Measurements from ENCODE around the gene DUS3L. TPM values are rescaled to one million over a fixed set of nuclear protein-coding genes. Genes with fewer than 3 reads are reported as not detected.

The DUS3L gene
- total RNA-seq, 1 experiment from 2014 or later, result 39.3 TPM

DNA sequence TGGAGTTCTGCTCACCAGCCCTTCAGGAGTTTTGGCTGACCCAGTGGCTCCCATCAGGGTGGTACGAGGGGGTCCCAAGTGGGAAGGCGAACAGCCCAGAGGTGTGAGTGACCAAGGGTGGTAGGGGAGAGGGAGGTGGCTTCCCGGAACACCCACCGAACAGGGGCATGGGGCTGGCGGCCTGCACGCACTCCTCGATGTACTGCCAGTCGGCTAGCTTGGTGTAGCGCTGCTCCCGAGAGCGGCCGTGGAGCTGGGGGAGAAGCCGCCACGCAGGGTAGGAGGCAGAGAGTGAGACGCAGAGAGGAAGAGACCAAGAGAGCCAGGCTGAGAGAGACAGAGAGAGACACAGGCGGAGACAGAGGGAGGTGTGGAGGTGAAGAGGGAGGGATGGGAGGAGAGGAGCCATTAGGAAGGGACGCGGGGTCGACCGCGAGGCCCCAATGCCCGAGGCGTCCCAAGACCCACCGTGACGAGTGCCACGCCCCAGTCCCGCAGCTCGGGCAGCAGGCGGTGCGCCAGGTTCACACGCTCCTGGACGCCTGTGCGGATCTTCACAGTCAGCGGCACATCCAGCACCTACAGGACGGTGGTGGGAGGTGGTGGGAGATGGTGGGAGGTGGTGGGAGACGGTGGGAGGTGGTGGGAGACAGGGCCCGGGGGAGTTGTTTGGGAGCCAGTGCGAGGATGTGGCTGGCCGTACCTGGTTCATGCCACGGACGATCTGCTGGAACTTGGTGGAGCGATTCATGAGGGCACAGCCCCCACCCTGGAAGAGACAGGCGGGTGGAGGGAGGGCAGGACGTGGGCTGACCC is 4.2 kb downstream of the DUS3L start:
- ATAC-seq (no peak), DNase-seq (ENCODE audit: low spot score) (no peak)
- H3K27me3 Mint-ChIP-seq (ENCODE audit: low read depth), result no peaks in the 10 kb centered on the region
- TF ChIP-seq, protein P1, sequence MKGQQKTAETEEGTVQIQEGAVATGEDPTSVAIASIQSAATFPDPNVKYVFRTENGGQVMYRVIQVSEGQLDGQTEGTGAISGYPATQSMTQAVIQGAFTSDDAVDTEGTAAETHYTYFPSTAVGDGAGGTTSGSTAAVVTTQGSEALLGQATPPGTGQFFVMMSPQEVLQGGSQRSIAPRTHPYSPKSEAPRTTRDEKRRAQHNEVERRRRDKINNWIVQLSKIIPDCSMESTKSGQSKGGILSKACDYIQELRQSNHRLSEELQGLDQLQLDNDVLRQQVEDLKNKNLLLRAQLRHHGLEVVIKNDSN (CRISPR knock-in tag; IDR thresholded peaks at IDR 0.05), result no peak
- TF ChIP-seq ATF3 (CRISPR knock-in tag; conservative IDR thresholded peaks at IDR 0.05) (no peak), ERG (CRISPR knock-in tag; IDR thresholded peaks at IDR 0.05) (no peak)
- peaks cover 21% of the 10 kb centered on the region for H3K36me3 Mint-ChIP-seq
- H3K9me3 Mint-ChIP-seq, result peaks cover 4% of the 10 kb centered on the region; the same call in 1 of the 2 replicates
- CTCF ChIA-PET, result no interaction called here
- H3K4me1 Mint-ChIP-seq, result peaks cover 5% of the 10 kb centered on the region
- H3K4me3 Mint-ChIP-seq, result no peak overlapping the region
- POLR2A ChIA-PET, result no interaction called here
- no peak overlapping the region for H3K27ac Mint-ChIP-seq

DNA sequence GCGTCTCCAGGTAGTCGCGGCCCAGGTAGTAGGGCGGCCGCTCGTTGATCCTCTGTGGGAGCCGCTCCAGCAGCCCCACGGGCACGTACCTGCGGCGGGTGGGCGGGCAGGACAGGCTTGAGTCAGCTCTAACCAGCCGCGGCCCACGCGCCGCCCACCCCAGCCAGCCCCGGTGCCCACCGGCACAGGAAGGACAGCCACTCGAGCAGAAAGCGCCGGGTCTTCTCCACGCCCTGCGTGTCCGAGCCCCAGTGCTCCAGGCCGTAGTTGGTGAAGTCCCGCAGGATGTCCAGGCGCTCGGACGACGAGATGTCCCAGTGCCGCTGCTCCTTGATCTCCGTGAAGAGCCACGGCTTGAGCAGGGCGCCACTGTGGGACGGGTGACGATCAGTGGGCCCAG is 5.5 kb downstream of the DUS3L start:
- ChIA-PET CTCF (interaction anchor here (4.5 kb wide), 1 partner anchor 19 kb away, joined by 16 read pairs; no protein-coding TSS in a partner anchor), POLR2A (no interaction called here)
- H3K27ac Mint-ChIP-seq, result no peak overlapping the region
- ATAC-seq (no peak), DNase-seq (ENCODE audit: low spot score) (no peak)
- no peak overlapping the region for H3K4me3 Mint-ChIP-seq
- H3K4me1 Mint-ChIP-seq, result peaks cover 4% of the 10 kb centered on the region
- H3K36me3 Mint-ChIP-seq, result peaks cover 20% of the 10 kb centered on the region
- TF ChIP-seq ZNF138 (CRISPR knock-in tag; conservative IDR thresholded peaks at IDR 0.05) (no peak), NR2C2 (CRISPR knock-in tag; IDR thresholded peaks at IDR 0.05) (no peak)
- H3K27me3 Mint-ChIP-seq (ENCODE audit: low read depth), result no peaks in the 10 kb centered on the region
- H3K9me3 Mint-ChIP-seq, result no peaks in the 10 kb centered on the region

GRCh38 chr19:5784581-5785147 is 6.3 kb downstream of the DUS3L start, which contains the start of gene PRR22:
Gene PRR22, minus strand, starts transcription at chr19:5784746. Its CDS starts 86 bp downstream, at chr19:5784660.
- Mint-ChIP-seq H3K36me3 (peaks cover 16% of the 10 kb centered on the region), H3K4me3 (no peak within 1 kb of the TSS), H3K27me3 (ENCODE audit: low read depth) (no peaks in the 10 kb centered on the region), H3K27ac (no peak within 1 kb of the TSS), H3K4me1 (no peaks in the 10 kb centered on the region), H3K9me3 (no peaks in the 10 kb centered on the region)
- ChIA-PET POLR2A (no interaction called here), CTCF (interaction anchor here (1.7 to 4.5 kb wide), 2 partner anchors 11 to 19 kb away, joined by 6 to 16 read pairs; no protein-coding TSS in a partner anchor)
- no peak for ATAC-seq
- DNase-seq (ENCODE audit: low spot score), result no peak
- TF ChIP-seq NR2C2 (CRISPR knock-in tag; IDR thresholded peaks at IDR 0.05) (no peak), ZNF263 (CRISPR knock-in tag; IDR thresholded peaks at IDR 0.05; ENCODE audit: low read depth) (no peak), SOX15 (CRISPR knock-in tag; IDR thresholded peaks at IDR 0.05) (no peak), SMAD4 (CRISPR knock-in tag; IDR thresholded peaks at IDR 0.05) (no peak), ETV6 (CRISPR knock-in tag; IDR thresholded peaks at IDR 0.05) (no peak), NR1H2 (CRISPR knock-in tag; IDR thresholded peaks at IDR 0.05) (no peak), ERG (CRISPR knock-in tag; IDR thresholded peaks at IDR 0.05) (no peak), CREB1 (CRISPR knock-in tag; IDR thresholded peaks at IDR 0.05) (no peak), E2F4 (CRISPR knock-in tag; IDR thresholded peaks at IDR 0.05; ENCODE audit: borderline replicate concordance, low read depth) (no peak), ZNF317 (CRISPR knock-in tag; IDR thresholded peaks at IDR 0.05; ENCODE audit: borderline replicate concordance, low read depth) (no peak), NFATC4 (CRISPR knock-in tag; IDR thresholded peaks at IDR 0.05) (no peak), ZNF138 (CRISPR knock-in tag; conservative IDR thresholded peaks at IDR 0.05) (no peak), GRHL2 (CRISPR knock-in tag; IDR thresholded peaks at IDR 0.05; ENCODE audit: insufficient replicate concordance, severe bottlenecking) (no peak)
- TF ChIP-seq, protein P2, sequence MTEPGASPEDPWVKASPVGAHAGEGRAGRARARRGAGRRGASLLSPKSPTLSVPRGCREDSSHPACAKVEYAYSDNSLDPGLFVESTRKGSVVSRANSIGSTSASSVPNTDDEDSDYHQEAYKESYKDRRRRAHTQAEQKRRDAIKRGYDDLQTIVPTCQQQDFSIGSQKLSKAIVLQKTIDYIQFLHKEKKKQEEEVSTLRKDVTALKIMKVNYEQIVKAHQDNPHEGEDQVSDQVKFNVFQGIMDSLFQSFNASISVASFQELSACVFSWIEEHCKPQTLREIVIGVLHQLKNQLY (CRISPR knock-in tag; IDR thresholded peaks at IDR 0.05), result no peak
- TF ChIP-seq, protein P3, sequence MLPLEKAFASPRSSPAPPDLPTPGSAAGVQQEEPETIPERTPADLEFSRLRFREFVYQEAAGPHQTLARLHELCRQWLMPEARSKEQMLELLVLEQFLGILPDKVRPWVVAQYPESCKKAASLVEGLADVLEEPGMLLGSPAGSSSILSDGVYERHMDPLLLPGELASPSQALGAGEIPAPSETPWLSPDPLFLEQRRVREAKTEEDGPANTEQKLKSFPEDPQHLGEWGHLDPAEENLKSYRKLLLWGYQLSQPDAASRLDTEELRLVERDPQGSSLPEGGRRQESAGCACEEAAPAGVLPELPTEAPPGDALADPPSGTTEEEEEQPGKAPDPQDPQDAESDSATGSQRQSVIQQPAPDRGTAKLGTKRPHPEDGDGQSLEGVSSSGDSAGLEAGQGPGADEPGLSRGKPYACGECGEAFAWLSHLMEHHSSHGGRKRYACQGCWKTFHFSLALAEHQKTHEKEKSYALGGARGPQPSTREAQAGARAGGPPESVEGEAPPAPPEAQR (CRISPR knock-in tag; IDR thresholded peaks at IDR 0.05), result no peak

Data from WTC11 (cell line).